HL-60/S4 treated with retinoic acid at 250 ng/mL for 4 days and 3 days (cell line): ENCODE data around the gene ULBP3.

Experiments
- in situ Hi-C: fragments of 300-500 bp; cut with MboI; formaldehyde crosslinking; loops from 2 replicates; pipeline ENCODE4 v1.7.0; 2022; ENCODE audit warnings: low sequenced_read_pairs

The ULBP3 gene

DNA sequence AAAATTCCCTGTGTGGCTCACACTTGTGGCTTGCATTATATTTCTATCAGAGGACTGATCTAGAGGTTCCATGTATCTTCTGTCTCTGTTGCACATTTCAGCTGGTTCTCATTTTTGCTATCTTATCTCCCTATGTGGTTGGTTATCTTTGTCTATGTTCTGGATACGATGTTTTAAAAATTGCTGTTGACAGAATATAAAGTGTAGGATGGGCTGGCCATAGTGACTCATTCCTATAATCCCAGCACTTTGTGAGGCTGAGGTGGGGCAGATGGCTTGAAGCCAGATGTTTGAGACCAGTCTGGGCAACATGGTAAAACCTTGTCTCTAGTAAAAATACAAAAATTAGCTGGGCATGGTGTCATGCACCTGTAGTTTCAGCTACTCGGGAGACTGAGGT lies 9.9 kb upstream of the ULBP3 start:
- in situ Hi-C loops = loop anchor here (5.0 kb wide), 1 partner anchor 259 kb away; no protein-coding TSS in a partner anchor

- in situ Hi-C loops = loop anchor here (5.0 kb wide), 1 partner anchor 261 kb away; no protein-coding TSS in a partner anchor
Measured at GRCh38 chr6:150076196-150076893, 7.4 kb upstream of the ULBP3 start.

GRCh38 chr6:150075034-150075421 lies 6.1 kb upstream of the ULBP3 start:
- in situ Hi-C loops = loop anchor here (5.0 kb wide), 1 partner anchor 262 kb away; no protein-coding TSS in a partner anchor

GRCh38 chr6:150074396-150075033 lies 5.6 kb upstream of the ULBP3 start:
- in situ Hi-C loops = loop anchor here (5.0 to 25.0 kb wide), 2 partner anchors 263 to 738 kb away; no protein-coding TSS in a partner anchor

- in situ Hi-C loops = loop anchor here (25.0 kb wide), 1 partner anchor 740 kb away; no protein-coding TSS in a partner anchor
Measured at GRCh38 chr6:150072201-150072600, 3.3 kb upstream of the ULBP3 start.

DNA sequence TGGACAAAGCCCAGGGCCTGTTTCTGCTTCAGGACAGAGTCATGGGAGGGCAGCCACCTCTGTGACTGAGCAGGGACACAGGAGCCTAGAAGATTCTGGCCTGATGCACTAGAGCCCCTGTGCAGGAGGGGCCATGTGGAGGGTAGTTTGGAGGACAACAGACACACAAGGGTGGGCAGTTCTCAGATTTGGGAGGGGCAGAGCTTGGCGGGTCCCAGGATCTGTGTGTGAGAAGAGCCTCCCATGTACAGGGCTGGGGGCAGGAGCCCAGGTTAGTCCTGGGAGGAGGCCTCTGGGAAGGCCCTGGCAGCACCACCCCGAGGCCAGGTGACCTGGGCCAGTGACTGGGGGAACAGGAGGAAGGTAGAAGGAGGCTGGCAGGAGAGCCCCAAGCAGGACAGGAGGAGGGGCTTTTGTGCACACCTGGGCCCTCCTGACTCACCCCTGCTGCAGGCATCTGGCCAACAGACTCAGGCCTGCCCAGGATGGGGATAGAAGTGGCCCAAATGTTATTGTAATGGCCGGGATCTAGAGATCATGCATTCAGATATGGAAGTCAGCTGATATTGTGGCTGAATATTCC lies 1.4 kb upstream of the ULBP3 start:
- in situ Hi-C loops = loop anchor here (25.0 kb wide), 1 partner anchor 742 kb away; no protein-coding TSS in a partner anchor

DNA sequence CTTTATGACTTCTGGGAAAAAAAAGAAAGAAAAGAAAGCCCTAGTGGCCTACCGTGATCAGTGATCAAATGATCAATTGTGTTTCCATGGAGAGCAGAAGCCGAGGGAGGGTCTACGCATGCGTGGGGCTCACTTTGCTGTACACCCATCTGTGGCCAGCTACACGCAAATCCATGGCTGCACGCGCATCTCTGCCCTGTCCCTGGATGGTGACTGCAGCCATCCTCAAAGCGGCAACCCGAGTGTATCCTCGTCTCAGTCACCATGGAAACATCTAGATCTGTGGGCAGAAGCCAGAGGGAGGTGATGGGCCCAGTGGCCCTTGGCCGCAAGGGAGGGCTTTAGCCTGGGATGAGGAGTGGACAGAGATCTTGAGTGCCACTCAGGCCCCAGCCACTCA lies 785 bp upstream of the ULBP3 start:
- in situ Hi-C loops = loop anchor here (25.0 kb wide), 1 partner anchor 743 kb away; no protein-coding TSS in a partner anchor

DNA sequence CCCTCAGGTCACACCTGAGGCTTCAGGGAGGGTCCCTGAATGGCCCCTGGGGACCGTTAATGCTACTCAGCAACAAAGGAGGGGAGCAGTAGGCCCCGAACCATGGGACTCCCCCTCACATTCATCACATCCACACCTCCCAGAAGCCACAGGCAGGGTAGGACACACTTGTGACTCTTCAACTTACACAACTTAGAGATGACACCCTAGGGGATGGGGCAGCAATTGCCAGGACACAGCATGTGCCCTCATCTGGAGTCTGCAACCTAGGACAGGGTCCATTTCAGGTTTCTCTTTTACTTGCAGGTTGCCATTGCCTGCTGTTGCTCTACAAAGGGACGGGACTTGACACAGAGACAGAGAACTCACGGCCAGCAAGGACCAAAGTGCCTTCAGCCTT lies 770 bp downstream of the ULBP3 start:
- in situ Hi-C loops = loop anchor here (25.0 kb wide), 1 partner anchor 744 kb away; no protein-coding TSS in a partner anchor

GRCh38 chr6:150065083-150065482 lies 3.8 kb downstream of the ULBP3 start:
- in situ Hi-C loops = loop anchor here (25.0 kb wide), 1 partner anchor 747 kb away; no protein-coding TSS in a partner anchor

- in situ Hi-C loops = loop anchor here (25.0 kb wide), 1 partner anchor 749 kb away; no protein-coding TSS in a partner anchor
Measured at GRCh38 chr6:150063640-150064039, 5.3 kb downstream of the ULBP3 start.

GRCh38 chr6:150059973-150060372 lies 8.9 kb downstream of the ULBP3 start:
- in situ Hi-C loops = loop anchor here (25.0 kb wide), 1 partner anchor 752 kb away; no protein-coding TSS in a partner anchor

- in situ Hi-C loops = loop anchor here (25.0 kb wide), 1 partner anchor 753 kb away; no protein-coding TSS in a partner anchor
Measured at GRCh38 chr6:150058986-150059385, 9.9 kb downstream of the ULBP3 start.

DNA sequence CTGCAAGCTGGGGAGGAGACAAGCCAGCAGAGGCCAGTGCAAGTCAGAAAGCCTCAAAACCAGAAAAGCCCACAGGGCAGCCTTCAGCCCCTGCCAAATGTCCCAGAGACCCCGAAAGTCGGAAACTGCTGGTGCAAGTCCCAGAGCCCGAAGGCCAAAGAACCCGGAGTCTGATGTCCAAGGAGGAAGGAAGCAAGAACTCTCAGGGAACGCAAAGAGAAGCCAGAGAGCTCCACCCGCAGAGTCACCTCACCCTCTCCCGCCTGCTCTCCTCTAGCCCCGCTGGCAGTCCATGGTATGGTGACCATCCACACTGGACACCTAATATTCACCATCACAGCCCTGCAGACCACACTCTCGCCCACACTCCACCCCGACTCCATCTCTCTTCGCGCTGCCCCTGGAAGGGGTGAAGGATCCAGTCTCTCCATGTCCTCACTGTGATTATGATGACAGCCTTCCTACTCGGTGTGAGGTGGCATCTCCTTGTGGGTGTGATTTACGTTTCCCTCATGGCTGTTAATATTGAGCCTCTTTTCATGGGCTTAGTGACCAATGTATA lies 10.6 kb downstream of the ULBP3 start:
- in situ Hi-C loops = loop anchor here (25.0 kb wide), 1 partner anchor 754 kb away; no protein-coding TSS in a partner anchor

GRCh38 chr6:150057501-150057951 lies 11.4 kb downstream of the ULBP3 start:
- in situ Hi-C loops = loop anchor here (25.0 kb wide), 1 partner anchor 755 kb away; no protein-coding TSS in a partner anchor

DNA sequence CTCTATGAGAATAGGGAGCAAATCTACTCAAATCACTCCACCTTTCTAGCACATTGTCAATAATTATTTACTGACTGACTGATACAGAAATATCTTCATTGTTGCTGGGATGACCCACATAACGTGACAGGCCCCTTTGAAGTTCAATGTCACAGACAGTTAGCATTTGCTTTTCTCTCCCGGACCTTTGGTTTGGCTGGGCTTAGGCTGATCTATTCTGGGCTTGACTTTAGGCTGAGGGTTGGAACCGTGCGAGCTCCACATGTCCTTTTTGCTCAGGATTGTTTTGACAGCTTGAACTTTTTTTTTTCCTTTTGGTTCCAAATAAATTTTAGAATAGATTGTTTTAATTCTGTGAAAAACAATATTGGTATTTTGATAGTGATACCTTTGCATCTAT lies 12.0 kb downstream of the ULBP3 start:
- in situ Hi-C loops = loop anchor here (25.0 kb wide), 1 partner anchor 755 kb away; no protein-coding TSS in a partner anchor

- in situ Hi-C loops = loop anchor here (25.0 kb wide), 1 partner anchor 756 kb away; no protein-coding TSS in a partner anchor
Measured at GRCh38 chr6:150056156-150056555, 12.8 kb downstream of the ULBP3 start.

GRCh38 chr6:150055131-150055530 lies 13.8 kb downstream of the ULBP3 start:
- in situ Hi-C loops = loop anchor here (25.0 kb wide), 1 partner anchor 757 kb away; no protein-coding TSS in a partner anchor

DNA sequence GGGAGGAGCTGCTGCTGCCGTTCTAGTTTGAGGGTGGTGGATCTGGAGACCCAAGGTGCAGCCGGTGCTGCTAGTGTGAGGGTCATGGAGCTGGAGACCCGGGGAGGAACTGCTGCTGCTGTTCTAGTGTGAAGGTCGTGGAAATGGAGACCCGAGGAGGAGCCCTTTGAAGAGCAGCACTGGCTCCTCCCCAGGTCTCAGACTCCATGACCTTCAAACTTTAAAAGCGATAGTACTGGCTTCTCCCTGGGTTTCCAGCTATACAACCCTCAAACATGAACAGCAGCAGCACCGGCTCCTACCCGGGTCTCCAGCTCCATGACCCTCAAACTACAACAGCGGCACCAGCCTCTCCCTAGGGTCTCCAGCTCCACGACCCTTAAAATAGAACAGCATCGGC lies 15.5 kb downstream of the ULBP3 start:
- in situ Hi-C loops = loop anchor here (25.0 kb wide), 1 partner anchor 759 kb away; no protein-coding TSS in a partner anchor

DNA sequence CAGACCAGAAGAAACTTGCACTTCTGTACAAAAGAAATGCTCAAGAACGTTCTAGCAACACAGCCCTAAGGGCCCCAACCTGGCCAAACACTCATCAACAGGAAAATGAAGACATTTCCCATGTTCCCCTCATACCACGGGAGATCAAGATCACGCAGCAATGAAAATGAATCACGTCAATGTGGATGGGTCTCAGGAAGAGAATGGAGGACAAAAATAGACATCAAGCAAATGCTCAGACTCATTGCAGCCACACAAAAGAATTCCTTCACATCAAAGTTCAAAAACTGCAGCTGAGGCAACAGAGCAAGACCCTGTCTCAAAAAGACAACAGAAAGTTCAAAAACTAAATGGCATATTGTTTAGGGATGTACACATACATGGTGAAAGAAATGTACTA lies 18.1 kb downstream of the ULBP3 start:
- in situ Hi-C loops = loop anchor here (25.0 kb wide), 1 partner anchor 761 kb away; no protein-coding TSS in a partner anchor

- in situ Hi-C loops = no loop called here
Measured at GRCh38 chr6:150048099-150048498, 20.8 kb downstream of the ULBP3 start.
